ENCODE results near the gene ERCC4. TPM values are rescaled to one million over a fixed set of nuclear protein-coding genes. Genes with fewer than 3 reads are reported as not detected.

ERCC4 gene
- total RNA-seq, 2 donors from 2014 or later = 6.3 to 6.6 TPM

DNA sequence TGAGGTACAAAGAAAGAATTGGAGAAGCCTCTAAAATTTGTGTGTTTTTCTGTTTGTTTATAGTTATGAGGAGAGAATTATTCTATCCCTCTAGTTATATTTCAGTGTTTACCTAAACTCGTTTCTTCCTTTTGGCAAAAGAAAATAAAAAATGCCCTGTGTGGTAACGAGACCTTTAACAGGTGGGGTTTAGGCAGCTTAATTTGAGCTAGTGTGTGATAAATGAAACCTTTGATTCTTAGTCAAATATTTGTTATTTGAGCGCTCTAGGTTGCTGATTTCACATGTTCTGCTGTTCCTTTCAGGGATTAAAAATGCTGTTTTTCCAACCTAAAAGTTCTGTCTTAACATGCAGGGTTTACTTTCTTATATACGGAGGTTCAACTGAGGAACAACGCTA lies 17.5 kb downstream of the ERCC4 start:
- DNase-seq = no peak
- no peak for ATAC-seq
- intact Hi-C loops (cut with DNase I, micrococcal nuclease) = no loop called here

GRCh38 chr16:13938480-13938879 lies 18.5 kb downstream of the ERCC4 start:
- ATAC-seq (no peak), DNase-seq (no peak)
- intact Hi-C loops (cut with DNase I, micrococcal nuclease) = no loop called here

- DNase-seq (no peak), ATAC-seq (no peak)
- intact Hi-C loops (cut with DNase I, micrococcal nuclease) = no loop called here
Measured at GRCh38 chr16:13939821-13940220, 19.9 kb downstream of the ERCC4 start.

- ATAC-seq = no peak
- intact Hi-C loops (cut with DNase I, micrococcal nuclease) = no loop called here
- no peak for DNase-seq
Measured at GRCh38 chr16:13940397-13940933, 20.5 kb downstream of the ERCC4 start.

- DNase-seq (no peak), ATAC-seq (no peak)
- intact Hi-C loops (cut with DNase I, micrococcal nuclease) = no loop called here
Measured at GRCh38 chr16:13944816-13945215, 24.9 kb downstream of the ERCC4 start.

- intact Hi-C loops (cut with DNase I, micrococcal nuclease) = no loop called here
- ATAC-seq (peak; percentile 45), DNase-seq (no peak)
Measured at GRCh38 chr16:13945744-13946485, 26.0 kb downstream of the ERCC4 start.

GRCh38 chr16:13948086-13948485 lies 28.1 kb downstream of the ERCC4 start:
- no peak for DNase-seq
- intact Hi-C loops (cut with DNase I, micrococcal nuclease) = no loop called here
- no peak for ATAC-seq

- DNase-seq = no peak
- ATAC-seq = no peak
Measured at GRCh38 chr16:13950821-13951547, 31.0 kb downstream of the ERCC4 start.

DNA sequence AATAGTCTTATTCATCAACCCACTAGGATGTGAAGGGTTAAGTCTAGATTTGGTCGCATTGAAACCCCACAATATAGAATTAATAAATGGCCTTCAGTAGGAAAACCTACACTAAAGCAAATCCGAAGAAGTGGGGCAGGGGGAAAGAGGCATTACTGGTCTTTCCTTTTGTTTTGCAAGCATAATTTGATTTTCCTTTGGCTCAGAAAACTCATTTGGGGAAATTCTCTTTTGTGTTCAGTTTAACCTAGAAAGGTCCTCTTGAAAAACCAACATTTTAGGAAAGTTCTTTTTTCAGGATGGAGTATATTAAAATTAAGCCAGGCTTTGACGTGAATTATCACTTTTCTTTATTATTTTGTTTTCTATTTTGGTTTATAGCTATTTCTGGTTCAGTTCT lies 31.7 kb downstream of the ERCC4 start:
- DNase-seq = no peak
- intact Hi-C loops (cut with DNase I, micrococcal nuclease) = no loop called here
- no peak for ATAC-seq

More at GRCh38 chr16:13950821-13951547, 31.0 kb downstream of the ERCC4 start:
- intact Hi-C loops (cut with DNase I, micrococcal nuclease) = no loop called here

GRCh38 chr16:13953501-13953900 lies 33.5 kb downstream of the ERCC4 start:
- DNase-seq (no peak), ATAC-seq (no peak)
- intact Hi-C loops (cut with DNase I, micrococcal nuclease) = no loop called here

GRCh38 chr16:13956635-13957196 lies 36.8 kb downstream of the ERCC4 start:
- intact Hi-C loops (cut with DNase I, micrococcal nuclease) = no loop called here
- DNase-seq (no peak), ATAC-seq (no peak)

DNA sequence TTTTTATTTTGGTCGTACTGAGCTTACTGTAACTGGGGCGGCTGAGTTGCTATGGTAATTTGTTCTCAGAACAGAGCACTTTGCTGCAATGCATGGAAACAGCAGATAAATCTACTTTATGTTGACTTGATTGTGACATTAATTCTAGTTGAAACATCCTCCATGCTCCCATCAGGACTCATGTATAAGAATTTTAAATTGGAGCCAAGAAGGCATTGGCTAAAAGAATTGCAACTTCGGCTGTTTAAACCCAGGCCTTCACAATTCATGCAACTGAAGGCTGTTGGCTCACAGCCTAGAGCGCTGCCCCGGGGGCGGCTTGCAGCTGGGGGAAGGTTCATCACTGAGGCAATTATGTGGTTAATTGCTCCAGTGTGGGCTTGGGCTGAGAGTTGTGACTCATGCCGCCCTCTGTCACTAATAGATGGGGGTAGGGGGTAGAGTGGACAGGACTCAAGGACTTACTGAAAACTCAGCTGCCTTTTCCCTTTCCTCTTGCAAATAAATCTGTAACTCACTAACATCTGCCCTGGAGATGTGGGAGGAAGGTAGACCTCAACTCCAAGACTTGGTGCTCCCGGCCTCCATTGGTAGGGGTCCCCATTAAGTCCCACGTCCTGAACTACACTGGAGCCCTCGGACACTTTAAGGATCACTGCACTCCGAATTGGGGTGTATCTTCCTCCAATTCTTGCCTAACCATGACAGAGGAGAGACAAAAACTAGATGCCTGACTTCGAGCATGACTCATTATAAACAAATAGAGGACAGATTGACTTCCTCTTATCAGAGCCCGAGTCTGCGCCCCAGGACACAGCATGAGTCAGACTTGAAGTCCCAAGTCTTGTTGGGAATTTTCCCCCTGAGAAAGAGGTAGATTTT lies 37.5 kb downstream of the ERCC4 start:
- DNase-seq (peak; percentile 50 to 76), ATAC-seq (peak; percentile 99)
- intact Hi-C loops (cut with DNase I, micrococcal nuclease) = no loop called here

DNA sequence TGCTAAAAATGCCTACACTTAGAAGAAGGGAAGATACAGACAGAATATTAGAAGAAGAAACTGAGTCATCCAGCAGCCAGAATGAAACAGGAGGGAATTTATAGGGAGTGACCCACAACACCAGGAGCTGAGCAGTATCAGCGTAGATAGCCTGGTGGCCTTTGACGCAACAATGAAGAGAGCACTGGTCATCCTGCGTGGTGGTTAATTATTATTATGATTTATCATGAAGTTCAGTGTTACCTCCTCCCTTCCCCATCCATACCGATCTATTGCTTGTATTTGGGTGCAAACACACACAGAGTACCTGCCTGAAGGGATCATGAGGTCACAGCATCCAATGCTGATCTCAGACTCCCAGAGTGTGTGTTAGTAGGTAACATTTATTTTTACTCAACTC lies 38.5 kb downstream of the ERCC4 start:
- DNase-seq (no peak), ATAC-seq (no peak)
- intact Hi-C loops (cut with DNase I, micrococcal nuclease) = no loop called here

DNA sequence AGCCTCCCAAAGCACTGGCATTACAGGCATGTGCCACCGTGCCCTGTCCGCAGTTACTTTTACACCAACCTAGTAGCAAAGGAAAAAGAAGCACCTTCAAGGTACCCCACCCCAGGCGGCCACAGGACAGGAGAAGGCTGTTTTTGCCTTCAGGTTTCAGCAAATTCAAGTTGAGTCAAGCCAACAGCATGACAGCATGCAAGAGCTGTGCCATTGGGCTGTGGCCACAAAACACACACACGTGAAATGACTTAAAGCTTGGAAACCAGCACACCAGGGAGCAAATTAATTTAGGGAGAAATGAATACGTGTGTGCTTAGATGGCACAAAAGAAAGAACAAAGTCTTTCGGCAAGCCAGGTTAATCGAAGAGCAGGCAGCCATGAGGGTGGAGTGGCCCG lies 39.7 kb downstream of the ERCC4 start:
- DNase-seq = no peak
- intact Hi-C loops (cut with DNase I, micrococcal nuclease) = no loop called here
- ATAC-seq = no peak

GRCh38 chr16:13961099-13961811 lies 41.3 kb downstream of the ERCC4 start:
- ATAC-seq (peak; percentile 28), DNase-seq (no peak)
- intact Hi-C loops (cut with DNase I, micrococcal nuclease) = no loop called here

GRCh38 chr16:13962232-13962631 lies 42.3 kb downstream of the ERCC4 start:
- no peak for ATAC-seq
- DNase-seq = no peak
- intact Hi-C loops (cut with DNase I, micrococcal nuclease) = no loop called here

DNA sequence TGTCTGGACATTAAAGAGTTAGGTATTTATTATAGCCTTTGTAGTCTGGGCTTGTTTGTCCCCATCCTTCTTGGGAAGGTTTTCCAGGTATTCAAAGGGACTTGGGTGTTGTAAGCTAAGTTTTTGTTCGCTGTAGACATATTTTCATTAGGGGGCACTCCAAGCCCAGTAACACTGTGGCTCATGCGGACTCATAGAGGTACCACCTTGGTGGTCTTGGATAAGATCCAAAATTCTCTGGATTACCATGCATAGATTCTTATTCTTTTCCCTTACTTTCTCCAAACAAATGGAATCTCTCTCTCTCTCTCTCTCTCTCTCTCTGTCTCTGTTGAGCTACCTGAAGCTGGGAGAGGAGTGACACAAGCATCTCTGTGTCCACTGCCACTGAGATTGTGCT lies 48.9 kb downstream of the ERCC4 start:
- intact Hi-C loops (cut with DNase I, micrococcal nuclease) = no loop called here
- DNase-seq (no peak), ATAC-seq (no peak)

DNA sequence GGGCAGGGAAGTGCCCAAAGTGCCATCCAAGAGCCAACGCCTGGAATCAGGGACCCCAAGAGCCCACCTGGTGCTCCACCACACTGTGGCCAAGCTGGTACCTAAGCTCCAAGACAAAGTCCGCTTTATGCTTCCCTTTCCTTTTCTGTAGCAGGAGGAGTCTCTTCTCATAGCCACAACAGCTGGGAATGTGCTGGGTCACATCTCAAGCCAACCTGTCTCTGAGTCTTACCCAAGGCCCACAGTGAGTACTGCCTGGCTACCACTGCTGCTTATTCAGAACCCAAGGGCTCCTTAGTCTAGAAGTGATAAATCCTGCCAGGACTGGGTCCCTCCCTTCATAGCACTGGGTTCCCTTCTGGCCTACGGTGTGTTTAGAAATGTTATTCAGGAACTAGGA lies 49.8 kb downstream of the ERCC4 start:
- DNase-seq (no peak), ATAC-seq (no peak)
- intact Hi-C loops (cut with DNase I, micrococcal nuclease) = no loop called here
